CD1c-positive myeloid dendritic cell (primary cell): ENCODE measurements around the gene WDR53.
"Not testable (repeated sequence)": the region's sequence is repeated elsewhere in the genome, so short reads cannot be mapped to it uniquely, and the experiment has no call there.

ENCODE experiments used
- DNase-seq: peaks from one replicate; pipeline ENCODE4 v3.0.0-alpha.2; 2016; ENCODE audit errors: extremely low spot score

Gene WDR53

DNA sequence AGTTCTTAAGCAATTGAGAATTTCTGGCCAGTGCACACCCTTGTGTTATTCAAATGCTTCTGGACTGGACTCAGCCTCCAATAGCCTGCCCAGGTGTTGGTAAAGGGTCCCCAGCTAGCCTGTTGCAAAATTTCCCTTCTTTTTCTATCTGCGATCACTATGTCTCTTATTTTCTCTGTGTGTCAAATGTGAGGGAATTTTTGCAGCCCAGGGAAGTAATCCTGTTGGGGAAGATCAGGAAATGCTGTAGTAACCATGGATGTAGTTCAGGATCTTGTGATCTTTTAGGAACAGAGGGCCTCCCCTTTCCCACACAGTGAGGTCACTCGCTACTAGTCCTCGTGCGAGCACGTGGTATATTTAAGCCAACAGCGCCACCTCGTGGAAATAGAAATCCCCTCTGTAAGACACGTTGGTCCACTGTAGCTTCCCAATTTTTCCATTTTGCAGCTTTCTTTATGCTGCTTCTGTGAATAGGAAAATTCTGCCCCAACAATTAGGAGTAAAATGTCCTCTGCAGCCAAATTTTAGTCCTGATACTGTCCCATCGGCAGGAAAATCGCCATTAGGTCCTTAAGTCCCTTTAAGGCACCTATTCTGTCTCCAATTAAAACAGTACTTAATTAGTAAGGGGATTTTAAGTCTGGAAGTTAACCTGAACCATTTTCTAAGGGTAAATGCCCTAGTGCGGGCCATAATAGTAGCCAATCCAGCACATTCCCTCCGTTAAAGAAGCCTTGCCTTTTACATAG is 49.2 kb downstream of the WDR53 start:
- DNase-seq = peak; percentile 92

DNA sequence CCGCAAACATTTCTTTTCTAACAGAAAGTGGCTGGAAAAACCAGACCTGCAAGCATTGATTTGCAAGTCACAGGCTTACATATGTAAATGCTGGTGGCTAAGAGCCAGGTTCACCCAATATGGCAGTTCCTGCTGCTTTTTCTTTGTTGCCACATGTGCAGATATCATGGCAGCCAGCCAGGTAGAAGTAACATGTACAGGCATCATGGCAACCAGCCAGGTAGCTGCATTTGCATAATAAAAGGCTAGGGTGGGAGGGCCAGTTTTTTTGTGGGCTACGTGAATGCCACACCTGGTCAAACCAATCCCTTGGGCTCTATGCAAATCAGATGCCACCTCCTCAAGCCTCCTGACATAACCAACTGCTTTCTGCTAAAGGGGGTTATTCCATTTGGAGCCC is 50.4 kb downstream of the WDR53 start:
- no peak for DNase-seq

DNA sequence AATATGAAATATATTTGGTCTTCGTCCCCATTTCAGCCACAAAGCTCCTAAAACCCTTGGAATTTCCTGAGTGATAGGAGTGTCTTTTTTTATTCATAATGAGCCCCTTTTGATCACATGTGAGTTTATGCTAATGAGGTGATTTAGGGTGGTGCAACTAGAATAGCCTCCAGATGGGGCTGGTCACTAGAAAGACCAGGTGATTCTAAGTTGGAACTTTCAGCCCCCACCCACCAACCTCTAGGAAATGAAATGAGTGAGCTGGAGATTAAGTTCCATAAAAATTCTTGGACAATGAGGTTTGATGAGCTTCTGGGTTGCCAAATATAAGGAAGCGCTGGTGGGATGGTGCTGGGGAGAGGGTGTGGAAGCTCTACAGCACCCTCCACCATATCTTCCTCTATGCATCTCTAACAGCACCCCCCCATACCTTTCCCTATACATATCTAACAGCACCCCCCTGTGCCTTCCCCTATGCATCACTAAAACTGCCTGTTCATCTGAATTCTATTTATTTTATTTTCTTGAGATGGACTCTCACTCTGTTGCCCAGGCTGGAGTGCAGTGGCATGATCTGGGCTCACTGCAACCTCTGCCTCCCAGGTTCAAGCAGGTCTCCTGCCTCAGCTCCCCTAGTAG is 51.1 kb downstream of the WDR53 start:
- DNase-seq = no peak

GRCh38 chr3:196514913-196515621 is 53.3 kb downstream of the WDR53 start, which contains the start of gene SMCO1:
Gene SMCO1 (minus strand): TSS chr3:196515346. CDS start chr3:196515209, 137 bp downstream.
- DNase-seq = no peak

- DNase-seq = no peak
Measured at GRCh38 chr3:196514350-196514716, 54.0 kb downstream of the WDR53 start.

GRCh38 chr3:196513697-196514349 is 54.5 kb downstream of the WDR53 start:
- DNase-seq = no peak

DNA sequence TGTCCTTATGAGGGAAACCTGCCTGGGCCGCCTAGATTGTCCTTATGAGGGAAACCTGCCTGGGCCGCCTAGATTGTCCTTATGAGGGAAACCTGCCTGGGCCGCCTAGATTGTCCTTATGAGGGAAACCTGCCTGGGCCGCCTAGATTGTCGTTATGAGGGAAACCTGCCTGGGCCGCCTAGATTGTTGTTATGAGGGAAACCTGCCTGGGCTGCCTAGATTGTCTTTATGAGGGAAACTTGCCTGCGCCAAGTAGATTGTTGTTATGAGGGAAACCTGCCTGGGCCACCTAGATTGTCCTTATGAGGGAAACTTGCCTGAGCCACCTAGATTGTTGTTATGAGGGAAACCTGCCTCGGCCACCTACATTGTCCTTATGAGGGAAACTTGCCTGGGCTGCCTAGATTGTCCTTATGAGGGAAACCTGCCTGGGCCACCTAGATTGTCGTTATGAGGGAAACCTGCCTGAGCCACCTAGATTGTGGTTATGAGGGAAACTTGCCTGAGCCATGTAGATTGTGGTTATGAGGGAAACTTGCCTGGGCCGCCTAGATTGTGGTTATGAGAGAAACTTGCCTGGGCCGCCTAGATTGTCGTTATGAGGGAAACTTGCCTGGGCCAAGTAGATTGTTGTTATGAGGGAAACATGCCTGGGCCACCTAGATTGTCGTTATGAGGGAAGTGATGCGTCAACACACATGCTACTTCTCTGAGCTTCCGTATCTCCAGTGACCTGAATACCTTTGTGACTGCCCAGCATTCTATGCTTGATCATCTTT is 56.5 kb downstream of the WDR53 start:
- not testable (repeated sequence) for DNase-seq

GRCh38 chr3:196511108-196511507 is 57.2 kb downstream of the WDR53 start:
- not testable (repeated sequence) for DNase-seq

DNA sequence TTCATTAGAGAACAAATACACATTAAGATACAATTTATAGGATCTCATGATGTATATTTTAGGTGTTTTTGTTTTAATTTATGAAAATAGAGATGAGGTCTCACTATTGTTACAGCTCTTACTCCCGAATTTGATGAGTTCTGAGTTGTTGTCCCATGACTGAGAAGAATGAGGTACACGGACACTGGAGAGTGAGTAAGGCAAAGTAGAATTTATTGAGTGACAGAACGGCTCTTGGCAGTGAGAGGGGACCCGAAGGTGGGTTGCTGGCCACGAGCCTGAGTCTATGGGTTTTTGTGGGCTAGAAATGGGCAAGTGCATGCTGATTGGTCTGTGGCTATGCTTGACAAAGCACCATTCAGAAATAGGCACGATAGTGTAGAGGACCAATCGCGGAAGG is 61.7 kb downstream of the WDR53 start:
- DNase-seq = no peak

GRCh38 chr3:196504556-196504955 is 63.8 kb downstream of the WDR53 start:
- no peak for DNase-seq
